BJ (cell line): ENCODE results near the gene PLAA. TPM values are rescaled to one million over a fixed set of nuclear protein-coding genes. Genes with fewer than 3 reads are reported as not detected.

Source experiments
- CTCF ChIA-PET: fragments of 350-600 bp; formaldehyde crosslinking; extraction: SDS; loops from one replicate; lab custom pipeline; 2021; ENCODE audit warnings: antibody characterized with exemption, inconsistent platforms; lab: Yijun Ruan, JAX
- POLR2A ChIA-PET: fragments of 300-600 bp; sonication (Branson Sonifier 250); formaldehyde crosslinking; extraction: SDS; loops from one replicate; lab custom pipeline; 2021; ENCODE audit warnings: antibody characterized with exemption; lab: Charles Lee
- DNase-seq: peaks from one replicate; pipeline ENCODE4 v3.0.0-alpha.2; 2011; ENCODE audit warnings: low read depth
- H3K27me3 ChIP-seq: 2 replicates; pipeline ENCODE4 v1.6.0; 2011; ENCODE audit warnings: low read length; ENCODE audit not compliant: control insufficient read depth, insufficient read depth
- H3K36me3 ChIP-seq: 2 replicates; pipeline ENCODE4 v1.5.1; 2011; ENCODE audit warnings: low read length; ENCODE audit not compliant: control insufficient read depth, insufficient read depth
- H3K4me3 ChIP-seq: 2 replicates; pipeline ENCODE4 v1.5.1; 2011; ENCODE audit warnings: low read depth, mild to moderate bottlenecking, control low read depth, low read length
- CTCF ChIP-seq: IDR thresholded peaks from 2 replicates; pipeline ENCODE4 v1.5.1; 2011; ENCODE audit warnings: low read depth, mild to moderate bottlenecking, control low read depth, inconsistent platforms, low read length, moderate library complexity; ENCODE audit not compliant: insufficient read depth
- polyA plus RNA-seq: library from polyadenylated mRNA; depleted of rRNA; stranded (reverse); fragments of >200 nt; gene quantifications from 2 replicates; pipeline ENCODE4 v1.2.3, GENCODE V29; 2011

The PLAA gene
- polyA plus RNA-seq, 1 experiment: 7.4 TPM

DNA sequence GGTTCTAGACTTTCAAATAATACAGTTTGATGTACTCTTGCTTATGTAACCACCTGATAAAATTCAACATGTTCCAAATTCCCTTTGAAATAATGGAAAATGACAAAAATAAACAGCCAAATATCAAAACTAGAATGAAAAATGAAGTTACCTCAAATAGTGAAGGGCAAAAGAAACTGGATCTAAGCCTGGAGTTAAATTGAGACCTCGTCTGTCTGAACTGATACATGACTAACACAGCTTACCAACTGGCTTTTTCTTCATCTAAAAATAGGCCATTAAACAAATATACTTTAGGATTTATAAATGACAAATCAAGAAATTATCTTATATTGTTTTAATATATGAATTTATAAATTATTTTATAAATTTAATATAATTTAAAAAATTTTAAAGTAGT lies 42.4 kb downstream of the PLAA start:
- DNase-seq: no peak
- POLR2A ChIA-PET: no interaction called here
- CTCF ChIA-PET: no interaction called here
- TF ChIP-seq CTCF: no peak
- H3K27me3 ChIP-seq: no peaks in the 10 kb centered on the region
- 0 out of 2 replicates have a peak, but pooled peaks cover 3% of the 10 kb centered on the region for H3K36me3 ChIP-seq
- H3K4me3 ChIP-seq: no peak overlapping the region

DNA sequence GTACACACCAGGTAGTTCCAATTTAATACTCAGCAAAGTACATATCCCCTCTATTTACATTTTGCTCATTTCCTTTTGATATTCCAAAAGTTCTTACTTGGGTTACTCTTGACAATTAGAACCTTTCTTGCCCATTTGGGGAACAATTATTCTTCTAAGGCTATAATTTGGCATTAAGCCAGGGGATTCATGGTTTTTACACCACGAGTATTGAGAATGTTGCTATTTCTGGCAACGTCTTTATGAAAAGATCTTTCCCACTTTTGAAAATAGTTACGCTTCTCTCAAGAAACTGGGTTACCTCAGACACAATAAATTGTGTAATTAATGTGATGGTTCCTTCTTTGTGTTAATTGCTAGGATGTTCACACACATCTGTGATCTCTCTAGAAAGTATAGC lies 43.0 kb downstream of the PLAA start:
- Histone ChIP-seq H3K36me3 (0 out of 2 replicates have a peak, but pooled peaks cover 3% of the 10 kb centered on the region), H3K4me3 (no peak overlapping the region), H3K27me3 (no peaks in the 10 kb centered on the region)
- CTCF ChIA-PET: no interaction called here
- DNase-seq: no peak
- POLR2A ChIA-PET: no interaction called here
- no peak for TF ChIP-seq CTCF

DNA sequence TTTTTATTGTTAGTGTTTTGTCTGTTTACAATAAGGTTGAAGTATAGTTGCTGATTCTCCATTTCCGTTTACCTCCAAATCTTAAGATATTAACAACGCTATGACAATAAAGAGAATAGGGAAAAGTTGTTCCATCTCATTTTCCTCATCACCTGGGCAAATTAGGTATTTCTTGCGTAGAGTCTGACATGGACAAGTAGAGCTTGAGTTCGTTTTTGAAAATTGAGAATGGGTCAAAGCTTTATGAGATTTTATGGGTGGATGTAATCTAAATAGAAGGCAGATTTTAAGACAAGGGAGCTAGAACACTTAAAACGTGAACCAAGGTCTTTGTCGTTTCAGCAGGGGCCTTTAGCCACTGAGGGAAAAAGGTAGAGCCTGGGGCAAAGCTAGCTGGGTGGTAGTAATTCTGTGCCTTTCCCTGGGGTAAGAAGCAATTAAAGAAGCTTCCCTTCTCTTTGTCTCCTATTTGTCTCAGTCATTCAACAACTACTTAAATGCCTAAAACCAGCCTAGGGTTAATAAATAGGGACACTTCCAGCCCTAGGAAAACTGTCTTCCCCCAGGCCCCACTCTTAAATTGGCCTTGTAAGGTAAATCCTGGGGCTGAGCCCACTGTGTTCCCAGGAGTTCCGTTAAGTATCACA lies 53.9 kb downstream of the PLAA start:
- TF ChIP-seq CTCF: no peak
- Histone ChIP-seq H3K4me3 (peak overlapping the region; percentile 91), H3K27me3 (no peaks in the 10 kb centered on the region), H3K36me3 (no peaks in the 10 kb centered on the region)
- ChIA-PET CTCF (interaction anchor here (0.8 to 1.7 kb wide), 2 partner anchors 10 to 31 kb away, joined by 3 to 4 read pairs; no protein-coding TSS in a partner anchor), POLR2A (no interaction called here)
- DNase-seq: no peak

- peak; percentile 38 for DNase-seq
- ChIA-PET POLR2A (interaction anchor here (0.8 to 0.9 kb wide), 2 partner anchors 55 to 1628 kb away, joined by 3 read pairs; partner anchors contain the start of gene PLAA), CTCF (interaction anchor here (0.8 to 1.7 kb wide), 3 partner anchors 11 to 30 kb away, joined by 3 to 4 read pairs (median 3); no protein-coding TSS in a partner anchor)
- peak within 1 kb of the TSS; percentile 91 for H3K4me3 ChIP-seq
- H3K27me3 ChIP-seq: no peaks in the 10 kb centered on the region
- no peaks in the 10 kb centered on the region for H3K36me3 ChIP-seq
- peak; percentile 58 for TF ChIP-seq CTCF
These were observed 54.6 kb downstream of the PLAA start, which contains the start of gene CAAP1 for GRCh38 chr9:26892251-26893029. TSS of gene CAAP1 (minus strand) at chr9:26892802. CDS start at chr9:26892715, 87 bp downstream.

- no peaks in the 10 kb centered on the region; the same call in 1 of the 2 replicates for H3K36me3 ChIP-seq
- CTCF ChIA-PET: interaction anchor here (0.9 to 1.7 kb wide), 2 partner anchors 11 kb away, joined by 3 to 4 read pairs; no protein-coding TSS in a partner anchor
- POLR2A ChIA-PET: interaction anchor here (0.8 to 0.9 kb wide), 2 partner anchors 55 to 1627 kb away, joined by 3 read pairs; partner anchors contain the start of gene PLAA
- H3K27me3 ChIP-seq: no peaks in the 10 kb centered on the region
- peak overlapping the region; percentile 91 for H3K4me3 ChIP-seq
- TF ChIP-seq CTCF: no peak
- no peak for DNase-seq
These were observed 55.3 kb downstream of the PLAA start for GRCh38 chr9:26891726-26892125.
